ENCODE measurements around the gene SLC1A3.

SLC1A3 gene

DNA sequence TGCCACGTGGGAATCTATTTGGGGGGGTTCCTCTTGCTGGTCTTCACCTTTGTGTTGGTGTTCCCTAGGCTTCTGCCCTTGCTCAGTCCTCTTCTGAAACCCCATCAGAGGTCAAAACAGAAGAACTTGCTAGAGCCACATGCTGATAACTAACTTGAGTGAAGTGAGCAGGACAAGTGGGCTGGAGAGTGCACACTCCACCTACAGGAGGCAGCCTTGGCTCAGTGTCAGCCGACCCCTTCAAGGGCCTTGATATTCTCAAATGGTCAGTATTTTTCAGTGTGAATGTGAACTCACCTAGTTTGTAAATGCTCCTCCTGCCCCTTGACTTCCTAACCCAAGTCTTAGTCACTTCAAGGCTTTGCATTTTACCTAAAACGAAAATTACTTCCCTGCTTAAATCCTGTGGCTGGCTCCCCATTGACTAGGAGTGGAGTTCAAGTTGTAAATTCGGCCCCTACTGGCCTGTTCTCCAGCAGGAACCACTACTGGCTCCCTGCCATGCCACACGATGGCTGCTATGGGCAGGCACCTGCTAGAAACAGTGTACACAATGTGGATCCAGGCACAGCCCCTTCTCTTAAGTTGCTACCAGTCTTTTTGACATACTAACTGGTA, 3.6 kb upstream of the SLC1A3 start:
- Histone ChIP-seq H3K27me3 (replicated peaks) (no peaks in the 10 kb centered on the region), H3K27ac (no peak overlapping the region), H3K36me3 (replicated peaks) (no peaks in the 10 kb centered on the region), H3K4me3 (ENCODE audit: low read depth, low read length) (no peak overlapping the region)
- peak; percentile 27 for TF ChIP-seq CTCF (IDR thresholded peaks at IDR 0.05; ENCODE audit: low read depth, low read length, missing control alignments)
- in situ Hi-C loops (cut with HindIII; ENCODE audit: low pct_ligation_motif_present, low sequenced_read_pairs), result no loop called here
- DNase-seq, result no peak

GRCh38 chr5:36605241-36605640, 1.2 kb upstream of the SLC1A3 start:
- Histone ChIP-seq H3K36me3 (replicated peaks) (no peaks in the 10 kb centered on the region), H3K27ac (no peak overlapping the region), H3K27me3 (replicated peaks) (no peaks in the 10 kb centered on the region), H3K4me3 (ENCODE audit: low read depth, low read length) (no peak overlapping the region)
- in situ Hi-C loops (cut with HindIII; ENCODE audit: low pct_ligation_motif_present, low sequenced_read_pairs), result no loop called here
- TF ChIP-seq CTCF (IDR thresholded peaks at IDR 0.05; ENCODE audit: low read depth, low read length, missing control alignments), result no peak
- DNase-seq, result no peak

DNA sequence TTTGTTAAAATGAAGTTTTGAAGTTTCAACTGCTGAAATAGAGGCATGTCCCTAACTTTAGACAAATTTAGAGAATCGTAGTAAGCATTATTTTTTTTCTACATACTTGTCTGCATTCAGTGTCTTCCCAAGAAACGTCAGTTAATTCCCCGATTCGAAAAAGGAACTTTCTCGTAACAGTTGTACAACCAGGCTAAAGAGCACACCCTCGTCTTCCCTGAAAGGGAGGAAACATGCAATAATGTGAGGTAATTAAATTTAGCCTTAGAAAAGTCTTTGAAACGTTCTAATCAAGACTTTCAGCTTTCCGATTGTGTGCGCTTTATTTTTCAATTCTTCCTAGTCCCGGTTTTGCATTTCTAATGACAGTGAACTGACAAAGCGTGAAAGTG, 374 bp upstream of the SLC1A3 start:
- DNase-seq, result no peak
- Histone ChIP-seq H3K4me3 (ENCODE audit: low read depth, low read length) (peak overlapping the region; percentile 69), H3K27me3 (replicated peaks) (no peaks in the 10 kb centered on the region), H3K36me3 (replicated peaks) (no peaks in the 10 kb centered on the region), H3K27ac (peak overlapping the region; percentile 67)
- in situ Hi-C loops (cut with HindIII; ENCODE audit: low pct_ligation_motif_present, low sequenced_read_pairs), result no loop called here
- no peak for TF ChIP-seq CTCF (IDR thresholded peaks at IDR 0.05; ENCODE audit: low read depth, low read length, missing control alignments)

- peak; percentile 34 for DNase-seq
- Histone ChIP-seq H3K36me3 (replicated peaks) (no peaks in the 10 kb centered on the region), H3K27me3 (replicated peaks) (no peaks in the 10 kb centered on the region), H3K4me3 (ENCODE audit: low read depth, low read length) (peak overlapping the region; percentile 69), H3K27ac (peak overlapping the region; percentile 67)
- no peak for TF ChIP-seq CTCF (IDR thresholded peaks at IDR 0.05; ENCODE audit: low read depth, low read length, missing control alignments)
- in situ Hi-C loops (cut with HindIII; ENCODE audit: low pct_ligation_motif_present, low sequenced_read_pairs), result no loop called here
Observed at GRCh38 chr5:36607114-36607571, 737 bp downstream of the SLC1A3 start.

DNA sequence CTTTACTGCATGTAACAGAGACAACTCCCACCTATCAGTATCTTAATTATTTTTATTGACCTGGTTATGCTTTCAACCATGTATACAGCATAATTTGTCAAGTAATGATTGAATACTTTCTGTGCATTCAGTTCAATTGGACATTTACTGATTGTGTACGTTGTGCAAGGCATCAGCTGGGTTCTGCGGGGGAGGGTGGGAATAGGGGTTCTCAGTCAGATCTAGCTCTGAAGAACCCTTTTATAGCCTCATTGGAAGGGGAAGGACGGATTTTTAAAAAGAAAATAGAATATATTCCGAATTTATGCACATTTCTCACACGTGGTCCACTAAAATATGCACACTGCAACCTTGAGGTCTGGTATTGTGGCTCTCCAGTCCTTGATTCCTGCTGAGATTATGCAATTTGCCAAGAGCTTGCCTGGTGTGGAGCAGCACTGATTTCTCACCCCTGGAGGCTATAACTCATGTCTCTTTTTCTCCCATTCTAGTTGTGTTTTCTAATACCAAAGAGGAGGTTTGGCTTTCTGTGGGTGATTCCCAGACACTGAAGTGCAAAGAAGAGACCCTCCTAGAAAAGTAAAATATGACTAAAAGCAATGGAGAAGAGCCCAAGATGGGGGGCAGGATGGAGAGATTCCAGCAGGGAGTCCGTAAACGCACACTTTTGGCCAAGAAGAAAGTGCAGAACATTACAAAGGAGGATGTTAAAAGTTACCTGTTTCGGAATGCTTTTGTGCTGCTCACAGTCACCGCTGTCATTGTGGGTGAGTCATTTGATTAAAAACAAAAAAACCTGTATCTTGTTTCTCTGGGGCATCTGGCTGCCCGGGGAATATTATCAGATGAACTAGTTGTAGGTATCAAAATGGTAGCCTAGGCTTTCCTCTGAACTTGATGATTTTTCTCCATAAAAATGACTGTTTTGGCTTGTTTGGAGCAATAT, 1.7 kb downstream of the SLC1A3 start:
- H3K4me3 ChIP-seq (ENCODE audit: low read depth, low read length), result peak overlapping the region; percentile 69
- H3K27ac ChIP-seq, result no peak overlapping the region
- DNase-seq, result peak; percentile 34
- no peaks in the 10 kb centered on the region for H3K36me3 ChIP-seq (replicated peaks)
- in situ Hi-C loops (cut with HindIII; ENCODE audit: low pct_ligation_motif_present, low sequenced_read_pairs), result no loop called here
- H3K27me3 ChIP-seq (replicated peaks), result no peaks in the 10 kb centered on the region
- TF ChIP-seq CTCF (IDR thresholded peaks at IDR 0.05; ENCODE audit: low read depth, low read length, missing control alignments), result no peak

Measured in brain microvascular endothelial cell (primary cell).